MM.1S (cell line): Measurements from ENCODE around the gene ZSCAN5A.

Experiments
- DNase-seq: peaks from one replicate; pipeline ENCODE4 v3.0.0-alpha.2; 2015
- H2AFZ ChIP-seq: fragments of 300-600 bp; sonication (generic); 2 replicates; pipeline ENCODE4 v1.6.0; 2016; ENCODE audit warnings: antibody characterized with exemption, low read length
- H3F3A ChIP-seq: fragments of 300-600 bp; sonication (generic); 2 replicates; pipeline ENCODE4 v1.6.1; 2016; ENCODE audit warnings: mild to moderate bottlenecking, antibody characterized with exemption, low read length, moderate library complexity, mixed read lengths; ENCODE audit not compliant: insufficient read depth
- H3K27ac ChIP-seq: fragments of 300-600 bp; sonication (generic); 2 replicates; pipeline ENCODE4 v1.5.1; 2016; ENCODE audit warnings: mild to moderate bottlenecking, low read length
- H3K27me3 ChIP-seq: fragments of 300-600 bp; sonication (generic); replicated peaks from 2 replicates; pipeline ENCODE4 v1.6.0; 2016; ENCODE audit warnings: low read length; ENCODE audit not compliant: insufficient read depth
- H3K36me3 ChIP-seq: fragments of 300-600 bp; sonication (generic); replicated peaks from 2 replicates; pipeline ENCODE4 v1.6.1; 2016; ENCODE audit warnings: mild to moderate bottlenecking, low read length, mixed read lengths; ENCODE audit not compliant: insufficient read depth
- H3K4me1 ChIP-seq: fragments of 300-600 bp; sonication (generic); 2 replicates; pipeline ENCODE4 v1.6.1; 2016; ENCODE audit warnings: low read length, mixed read lengths
- H3K4me2 ChIP-seq: fragments of 300-600 bp; sonication (generic); 2 replicates; pipeline ENCODE4 v1.6.0; 2016; ENCODE audit warnings: low read depth, low read length
- H3K4me3 ChIP-seq: fragments of 300-600 bp; sonication (generic); 2 replicates; pipeline ENCODE4 v1.5.1; 2016; ENCODE audit warnings: low read length, mixed read lengths
- H3K79me2 ChIP-seq: fragments of 300-600 bp; sonication (generic); 2 replicates; pipeline ENCODE4 v1.6.1; 2016; ENCODE audit warnings: mixed run types, low read length, mixed read lengths
- H3K9ac ChIP-seq: fragments of 300-600 bp; sonication (generic); 2 replicates; pipeline ENCODE4 v1.6.1; 2016; ENCODE audit warnings: low read length, mixed read lengths
- H3K9me2 ChIP-seq: fragments of 300-600 bp; sonication (generic); replicated peaks from 2 replicates; pipeline ENCODE4 v1.6.1; 2016; ENCODE audit warnings: mild to moderate bottlenecking, low read length, mixed read lengths; ENCODE audit not compliant: insufficient read depth
- H3K9me3 ChIP-seq: fragments of 300-600 bp; sonication (generic); replicated peaks from 2 replicates; pipeline ENCODE4 v1.6.1; 2016; ENCODE audit warnings: mild to moderate bottlenecking, low read length, mixed read lengths; ENCODE audit not compliant: insufficient read depth
- H4K20me1 ChIP-seq: fragments of 300-600 bp; sonication (generic); 2 replicates; pipeline ENCODE4 v1.6.1; 2016; ENCODE audit warnings: mild to moderate bottlenecking, low read length, moderate library complexity, mixed read lengths; ENCODE audit not compliant: insufficient read depth
- CTCF ChIP-seq: fragments of 300-600 bp; sonication (generic); IDR thresholded peaks from 2 replicates; pipeline ENCODE4 v1.5.1; 2016; ENCODE audit warnings: antibody characterized with exemption, low read length, mixed read lengths
- EZH2 ChIP-seq: fragments of 300-600 bp; sonication (generic); optimal IDR thresholded peaks from 2 replicates; pipeline ENCODE3; 2017; ENCODE audit warnings: low read depth, mild to moderate bottlenecking, antibody characterized with exemption, low read length, mixed read lengths
- EZH2phosphoT487 ChIP-seq: fragments of 300-600 bp; sonication (generic); IDR thresholded peaks from 2 replicates; pipeline ENCODE4 v1.6.1; 2018; ENCODE audit warnings: antibody characterized with exemption, low read length

Gene ZSCAN5A

GRCh38 chr19:56306016-56306415, 8.6 kb downstream of the ZSCAN5A start:
- Histone ChIP-seq H3K27ac (no peak overlapping the region), H3K4me3 (no peak overlapping the region), H4K20me1 (no peaks in the 10 kb centered on the region), H2AFZ (no peak overlapping the region), H3K79me2 (no peaks in the 10 kb centered on the region), H3K9ac (no peak overlapping the region), H3K4me2 (no peak overlapping the region), H3K9me3 (no peaks in the 10 kb centered on the region), H3K4me1 (no peaks in the 10 kb centered on the region), H3F3A (no peaks in the 10 kb centered on the region), H3K9me2 (no peaks in the 10 kb centered on the region), H3K36me3 (no peaks in the 10 kb centered on the region), H3K27me3 (no peaks in the 10 kb centered on the region)
- no peak for TF ChIP-seq CTCF
- TF ChIP-seq EZH2phosphoT487: no peak
- no peak for TF ChIP-seq EZH2
- DNase-seq: no peak

- H3K27me3 ChIP-seq: no peaks in the 10 kb centered on the region
- H3K36me3 ChIP-seq: no peaks in the 10 kb centered on the region
- DNase-seq: no peak
- no peaks in the 10 kb centered on the region for H3K9me3 ChIP-seq
- H3K4me3 ChIP-seq: no peak overlapping the region
- no peaks in the 10 kb centered on the region for H3K9me2 ChIP-seq
- H3K4me1 ChIP-seq: no peaks in the 10 kb centered on the region
- TF ChIP-seq CTCF: no peak
- TF ChIP-seq EZH2: no peak
- TF ChIP-seq EZH2phosphoT487: no peak
- no peak overlapping the region for H3K4me2 ChIP-seq
- no peak overlapping the region for H2AFZ ChIP-seq
- H3K27ac ChIP-seq: no peak overlapping the region
- H4K20me1 ChIP-seq: no peaks in the 10 kb centered on the region
- H3K9ac ChIP-seq: no peak overlapping the region
- no peaks in the 10 kb centered on the region for H3K79me2 ChIP-seq
- no peaks in the 10 kb centered on the region for H3F3A ChIP-seq
These were observed 10.4 kb downstream of the ZSCAN5A start for GRCh38 chr19:56304243-56304642.

- TF ChIP-seq EZH2phosphoT487 (no peak), EZH2 (no peak), CTCF (no peak)
- Histone ChIP-seq H3K4me1 (no peaks in the 10 kb centered on the region), H3K27ac (no peak overlapping the region), H3K9me2 (no peaks in the 10 kb centered on the region), H3K27me3 (no peaks in the 10 kb centered on the region), H3K79me2 (no peaks in the 10 kb centered on the region), H3K4me3 (no peak overlapping the region), H2AFZ (no peak overlapping the region), H3K9me3 (no peaks in the 10 kb centered on the region), H3K9ac (no peak overlapping the region), H3K36me3 (no peaks in the 10 kb centered on the region), H3F3A (no peaks in the 10 kb centered on the region), H4K20me1 (no peaks in the 10 kb centered on the region), H3K4me2 (no peak overlapping the region)
- DNase-seq: no peak
These were observed 12.6 kb downstream of the ZSCAN5A start for GRCh38 chr19:56301886-56302620.
